ENCODE data around the gene ZNF354C.

The ZNF354C gene

DNA sequence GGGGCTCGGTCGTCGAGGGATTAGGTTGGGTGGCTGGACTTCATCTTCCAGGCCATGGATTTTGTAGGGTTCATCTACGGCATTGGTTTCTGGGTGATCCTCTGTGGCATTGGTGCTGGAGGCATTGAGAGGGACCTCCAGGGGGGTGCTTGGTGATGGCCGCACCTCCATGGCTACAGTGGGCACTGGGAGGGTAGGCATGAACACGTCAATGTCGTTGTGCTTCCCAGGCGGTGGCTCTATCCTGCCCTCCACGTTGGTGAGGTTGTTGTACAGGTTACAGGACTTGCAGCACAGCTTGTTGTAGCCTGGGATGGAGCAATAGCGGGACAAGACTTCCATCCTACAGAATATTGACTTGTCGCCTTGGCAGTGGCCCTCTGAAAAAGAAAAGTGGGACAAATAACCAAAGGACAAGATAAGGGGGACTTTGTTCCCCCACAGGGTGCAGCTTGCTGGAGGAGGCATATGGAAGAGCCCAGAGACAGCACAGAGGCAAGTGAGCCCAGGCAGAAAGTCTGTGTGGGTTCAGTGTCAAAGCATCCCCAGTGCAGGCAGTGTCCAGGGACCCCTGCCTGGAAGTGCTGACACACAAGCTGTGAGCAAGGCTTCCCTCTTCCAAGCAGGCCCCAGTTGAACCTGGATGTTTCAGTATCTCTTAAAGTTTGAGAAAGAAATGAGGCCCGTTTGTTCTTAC, 53.9 kb downstream of the ZNF354C start:
- DNase-seq (ENCODE audit: low read depth in 3 of 3): no peak

DNA sequence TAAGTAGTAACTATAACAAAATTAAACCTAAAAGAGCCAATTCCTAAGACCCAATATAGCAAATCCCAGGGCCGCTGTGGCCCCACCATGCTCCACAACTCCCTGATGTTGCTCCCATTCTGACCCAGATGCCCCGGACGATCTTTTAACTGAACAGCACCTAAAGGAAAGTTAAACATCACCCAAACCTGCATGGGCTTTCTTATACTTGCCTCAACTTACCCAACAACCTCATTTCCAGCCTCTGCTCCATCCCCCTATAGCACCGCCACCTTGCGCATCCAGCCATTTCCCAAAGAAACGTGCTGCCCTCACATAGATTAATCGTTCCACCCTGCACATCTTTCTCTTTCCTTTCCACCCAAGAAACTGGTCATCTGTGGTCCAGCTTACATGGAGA, 54.6 kb downstream of the ZNF354C start:
- no peak for DNase-seq (ENCODE audit: low read depth in 3 of 3)

DNA sequence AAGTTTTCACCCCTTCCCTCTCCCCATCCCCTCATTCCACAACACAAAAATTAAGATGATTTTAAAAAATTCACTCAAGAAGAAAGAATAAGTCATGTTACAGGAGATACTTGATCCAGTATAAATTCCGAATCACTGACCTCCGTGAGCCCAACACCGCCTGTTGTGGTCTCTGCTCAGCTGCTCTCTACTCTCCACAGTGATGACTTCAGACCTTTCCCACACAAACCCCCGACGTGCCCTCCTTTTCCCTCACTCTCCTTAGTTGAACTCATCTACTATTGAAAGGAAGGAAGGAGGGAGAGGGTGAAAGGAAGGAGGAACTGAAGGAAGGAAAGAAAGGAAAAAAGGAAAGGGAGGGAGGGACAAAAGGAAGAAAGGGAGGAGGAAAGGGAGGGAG, 55.1 kb downstream of the ZNF354C start:
- no peak for DNase-seq (ENCODE audit: low read depth in 3 of 3)

DNA sequence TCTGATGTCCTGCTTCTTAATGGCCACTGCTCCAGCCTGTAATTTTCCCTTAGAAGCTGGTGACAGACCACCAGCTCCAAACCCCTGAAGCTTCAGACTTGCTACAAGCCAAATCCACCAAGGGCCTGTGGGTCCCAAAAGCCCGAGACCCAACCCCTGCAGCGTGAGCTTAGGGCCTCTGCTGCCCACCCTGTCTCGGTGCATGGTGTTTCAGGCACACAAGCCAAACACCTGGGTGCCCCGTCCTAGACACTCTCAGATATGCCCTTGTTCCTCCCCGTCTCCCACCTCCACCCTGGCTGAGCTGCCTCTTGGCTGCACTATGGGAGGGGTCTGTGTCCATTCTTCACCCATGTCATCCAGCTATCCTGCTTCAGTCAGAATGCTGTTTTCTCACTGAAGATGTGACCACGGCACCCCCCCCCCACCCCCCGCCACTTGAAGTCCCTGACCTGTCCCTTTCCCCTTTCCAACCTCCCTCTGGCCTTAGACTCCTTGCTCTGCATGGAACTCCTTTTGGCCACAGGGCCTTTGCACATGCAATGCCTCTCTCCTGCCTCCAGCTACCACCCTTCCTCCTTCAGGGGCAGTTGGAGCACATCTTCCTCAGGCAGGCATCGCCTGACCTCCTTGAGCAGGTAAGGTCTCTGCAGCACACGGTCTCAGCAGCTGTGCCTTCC, 55.8 kb downstream of the ZNF354C start:
- no peak for DNase-seq (ENCODE audit: low read depth in 3 of 3)

DNA sequence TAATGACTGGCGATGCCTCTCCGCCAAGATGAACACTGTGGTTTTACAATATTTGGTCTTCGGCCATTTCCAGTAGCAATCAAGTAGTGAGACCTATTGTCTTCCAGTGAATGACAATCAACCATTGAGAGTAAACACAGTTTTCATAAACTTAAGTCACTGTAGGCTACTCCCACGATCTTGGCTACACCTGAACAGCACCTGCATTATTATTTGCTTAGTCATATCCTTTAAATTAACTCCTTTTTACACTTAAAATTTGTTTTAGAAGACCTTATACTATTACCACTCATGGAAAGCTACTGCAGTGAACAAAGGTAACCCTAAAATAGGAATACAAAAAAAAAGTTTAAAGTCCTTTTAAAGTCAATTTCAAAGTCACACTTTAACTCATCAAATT, 58.2 kb downstream of the ZNF354C start:
- no peak for DNase-seq (ENCODE audit: low read depth in 3 of 3)

DNA sequence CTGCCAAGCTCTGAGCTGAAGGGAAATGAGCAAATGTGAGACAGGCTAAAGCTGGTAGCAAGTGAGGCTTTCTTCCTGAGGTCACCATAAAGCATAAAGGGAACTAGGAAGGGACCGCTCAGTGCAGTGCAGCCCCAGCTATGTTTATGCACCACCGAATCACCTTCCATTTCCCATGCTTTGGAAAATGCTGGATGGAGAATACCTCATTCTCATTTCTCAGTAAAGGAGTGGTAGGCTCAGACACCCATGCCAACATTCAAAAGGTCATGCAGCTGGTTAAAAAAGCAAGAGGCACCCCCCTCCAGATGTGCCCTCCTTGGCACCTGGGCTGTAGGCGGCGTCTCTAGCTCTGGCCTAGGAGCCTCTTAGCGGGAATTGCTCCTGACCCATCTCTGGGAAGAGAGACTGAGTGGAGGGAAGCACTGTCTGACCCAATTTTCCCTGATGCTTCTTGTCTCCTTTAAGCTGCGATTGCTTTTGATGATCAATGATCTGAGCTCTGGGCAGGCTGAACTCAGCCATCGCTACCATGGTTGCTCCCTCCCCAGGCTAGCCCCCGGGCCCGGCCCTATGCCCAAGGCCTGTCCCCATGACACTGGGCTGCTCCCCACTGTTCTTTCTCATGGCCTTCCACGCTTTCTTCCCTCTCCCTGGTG, 58.7 kb downstream of the ZNF354C start:
- DNase-seq (ENCODE audit: low read depth in 3 of 3): no peak

DNA sequence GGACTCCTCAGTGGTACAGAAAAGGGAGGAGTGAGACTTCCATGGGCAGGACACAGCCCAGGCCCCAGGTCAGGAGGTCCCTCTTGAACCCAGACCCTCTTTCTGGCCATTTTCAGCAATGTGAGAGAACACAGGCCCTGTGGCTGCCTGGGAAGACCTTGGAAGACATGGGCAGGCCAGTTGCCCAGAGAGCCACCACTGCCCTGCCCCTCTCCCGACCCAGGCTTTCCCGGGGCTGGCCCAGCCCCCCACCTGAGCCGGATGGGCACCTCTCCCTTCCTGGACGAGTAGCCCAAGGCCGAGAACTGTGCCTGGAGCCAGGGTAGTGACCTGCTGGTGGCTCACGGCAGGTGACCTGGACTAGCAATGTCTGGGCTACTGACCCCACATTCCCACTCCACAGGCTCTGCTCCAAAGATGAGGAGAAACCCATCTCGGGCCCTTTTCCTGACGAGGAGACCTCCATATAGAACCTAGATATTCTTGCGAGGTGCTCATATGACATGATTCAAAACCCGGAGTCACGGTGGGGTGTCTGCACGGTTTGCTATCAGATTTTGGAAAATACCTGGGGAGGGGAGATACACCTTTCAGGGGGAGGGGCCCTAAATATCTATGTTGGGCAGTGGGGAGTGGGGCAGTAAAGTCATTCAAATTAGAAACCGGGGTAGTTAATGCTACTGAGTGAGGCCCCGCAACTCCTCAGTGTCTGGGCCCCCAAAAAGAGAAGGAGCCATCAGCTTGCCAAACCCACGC, 59.4 kb downstream of the ZNF354C start:
- DNase-seq (ENCODE audit: low read depth in 3 of 3): no peak

DNA sequence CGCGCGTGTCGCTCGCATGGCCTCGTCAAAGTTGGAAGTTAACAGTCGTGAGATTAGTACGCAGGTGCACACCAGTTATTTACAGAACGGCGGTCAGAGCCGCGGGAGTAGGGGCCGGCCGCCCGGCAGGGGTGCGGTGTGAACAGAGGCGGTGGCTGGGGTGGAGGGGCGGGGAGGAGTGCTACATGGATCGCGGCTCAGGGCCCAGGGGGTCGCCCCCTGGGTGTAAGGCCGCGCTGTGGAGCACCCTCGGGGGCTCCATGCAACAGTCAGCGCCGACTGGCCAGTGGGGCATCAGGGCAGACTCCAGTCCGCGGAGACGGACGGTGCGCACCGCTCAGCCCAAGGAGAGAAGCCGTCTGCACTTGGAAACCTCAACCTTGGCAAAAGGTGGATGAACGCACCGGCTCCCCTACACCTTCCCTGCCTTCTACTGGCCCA, 60.3 kb downstream of the ZNF354C start:
- DNase-seq (ENCODE audit: low read depth in 3 of 3): no peak

DNA sequence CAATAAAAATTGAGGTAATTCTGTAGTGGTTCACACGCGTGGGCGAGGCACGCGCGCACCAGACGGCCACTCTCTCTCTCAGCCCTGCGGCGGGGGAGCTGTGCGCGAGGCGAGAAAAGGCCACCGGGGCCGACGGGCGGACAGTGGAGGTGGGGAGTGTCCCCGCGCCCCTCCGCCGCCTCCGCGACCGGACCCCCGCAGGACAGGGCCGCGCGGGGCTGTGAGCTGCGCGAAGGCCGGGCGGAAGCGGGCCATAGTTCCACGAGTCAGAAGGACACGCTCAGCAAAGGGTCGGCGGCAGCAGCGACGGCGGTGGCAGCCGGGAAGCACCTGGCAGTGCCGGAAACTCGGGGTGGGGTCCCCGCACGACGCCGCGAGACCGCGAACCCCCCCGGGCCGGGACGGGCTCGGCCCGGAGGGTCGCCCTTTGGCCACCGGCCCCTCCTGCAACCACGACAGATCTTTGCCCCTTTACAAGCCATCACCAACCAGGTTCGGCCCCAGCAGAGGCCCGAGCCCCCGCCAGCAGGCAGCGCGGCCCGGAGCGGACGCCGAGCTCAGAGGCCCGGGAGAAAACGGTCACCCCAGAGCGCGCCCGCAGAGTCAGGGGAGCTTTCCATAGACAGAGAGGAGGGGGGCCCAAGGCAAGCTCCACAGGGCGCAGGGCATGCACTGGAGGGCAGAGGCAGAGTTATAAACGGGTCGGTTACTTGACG, 60.9 kb downstream of the ZNF354C start:
- no peak for DNase-seq (ENCODE audit: low read depth in 3 of 3)

DNA sequence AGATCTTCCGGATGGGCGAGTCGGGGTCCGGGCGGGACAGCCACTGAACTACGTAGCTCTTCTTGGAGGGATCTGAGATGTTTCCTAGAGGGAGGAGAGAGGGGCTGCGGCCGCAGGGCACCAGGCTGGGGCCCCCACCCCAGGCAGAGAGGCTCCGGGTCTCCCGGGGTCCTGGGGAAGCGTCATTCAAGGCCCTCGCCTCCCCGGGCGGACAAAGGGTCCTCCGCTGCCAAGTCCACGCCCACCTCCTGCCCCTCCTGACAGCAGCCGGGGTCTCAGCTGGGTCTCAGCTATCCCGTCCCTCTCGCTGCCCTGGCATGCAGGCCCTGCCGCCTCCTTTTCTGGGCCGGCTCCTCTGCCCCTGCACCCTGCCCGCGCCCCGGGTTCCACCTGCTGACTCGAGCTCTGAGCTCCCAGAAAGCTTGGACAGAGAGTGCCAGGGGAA, 61.5 kb downstream of the ZNF354C start:
- no peak for DNase-seq (ENCODE audit: low read depth in 3 of 3)

DNA sequence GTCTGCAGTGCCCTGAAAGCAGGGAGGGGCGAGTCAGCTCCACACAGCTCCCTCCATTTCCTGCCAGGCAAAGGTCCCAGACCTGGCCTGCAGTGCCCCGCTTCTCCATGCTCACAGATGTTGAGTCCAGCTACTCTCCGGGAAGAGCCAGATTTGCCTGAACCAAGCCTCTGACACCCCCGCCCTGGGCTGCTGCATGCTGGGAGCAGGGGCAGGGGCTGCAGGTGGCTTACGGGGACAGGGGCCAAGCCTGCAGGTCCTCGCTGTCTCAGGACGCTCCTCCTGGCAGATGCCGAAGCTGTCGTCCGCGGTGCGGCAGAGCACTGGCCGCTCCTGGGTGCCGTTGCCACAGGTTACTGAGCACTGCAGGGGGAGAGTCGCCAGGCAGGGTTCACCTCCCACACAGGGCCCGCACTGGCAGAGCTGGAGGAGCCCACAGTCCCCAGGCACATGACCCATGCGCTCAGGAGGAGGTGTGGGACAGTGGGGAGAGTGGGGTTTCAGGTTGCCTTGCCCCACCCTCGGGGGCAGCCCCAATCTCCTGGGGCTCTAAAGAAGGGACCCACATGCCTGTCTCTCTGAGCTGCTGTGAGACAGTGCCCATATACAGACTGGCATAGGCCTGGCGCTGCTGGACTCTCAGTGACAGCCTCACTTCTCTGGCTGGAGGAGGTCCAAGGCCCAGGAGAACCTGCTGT, 62.4 kb downstream of the ZNF354C start:
- DNase-seq (ENCODE audit: low read depth in 3 of 3): no peak

DNA sequence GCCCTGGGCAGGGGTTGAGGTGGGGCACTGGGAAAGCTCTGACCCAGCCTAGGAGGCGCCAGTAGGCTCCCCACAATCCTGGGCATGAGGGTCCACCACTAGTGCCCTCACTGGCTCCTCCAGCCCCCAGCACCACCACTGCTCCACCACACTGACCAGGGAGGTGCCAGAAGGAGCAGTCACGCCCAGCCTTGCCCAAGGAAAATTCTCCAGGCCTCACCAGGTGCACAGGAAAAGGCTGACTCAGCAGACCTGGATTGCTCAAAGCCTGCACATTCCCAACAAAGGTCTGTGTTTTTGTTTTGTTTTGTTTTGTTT, 62.9 kb downstream of the ZNF354C start:
- DNase-seq (ENCODE audit: low read depth in 3 of 3): no peak

DNA sequence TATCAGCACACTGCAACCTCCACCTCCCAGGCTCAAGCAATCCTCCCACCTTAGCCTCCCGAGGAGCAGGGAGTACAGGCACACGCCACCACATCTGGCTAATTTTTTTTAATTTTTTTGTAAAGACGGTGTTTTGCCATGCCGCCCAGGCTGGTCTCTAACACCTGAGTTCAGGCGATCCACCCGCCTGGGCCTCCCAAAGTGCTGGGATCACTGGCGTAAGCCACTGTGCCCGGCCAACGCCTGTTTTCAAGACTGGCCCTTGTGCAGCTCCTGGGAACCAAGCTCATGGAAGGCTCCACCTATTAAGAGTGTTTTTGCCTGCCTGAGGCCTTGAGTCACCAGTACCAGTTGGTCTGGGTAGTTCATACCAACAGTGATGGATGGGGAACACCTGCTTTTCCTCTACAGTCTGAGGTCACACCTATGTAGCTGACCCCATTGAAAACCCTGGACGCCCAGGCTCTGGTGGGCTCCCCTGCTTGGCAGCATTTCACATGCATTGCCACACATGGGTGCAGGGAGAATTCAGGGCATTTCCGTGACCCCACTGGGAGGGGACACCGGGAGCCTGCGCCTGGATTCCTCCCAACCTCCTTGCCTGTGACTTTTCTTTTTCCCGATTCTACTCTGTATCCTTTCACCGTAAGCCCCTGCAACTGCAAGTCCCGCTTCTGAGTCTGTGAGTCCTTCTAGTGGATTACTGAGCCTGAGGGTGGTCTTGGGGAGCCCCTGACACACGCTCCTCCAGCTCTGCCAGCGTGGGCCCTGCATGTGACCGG, 63.5 kb downstream of the ZNF354C start:
- DNase-seq (ENCODE audit: low read depth in 3 of 3): no peak

DNA sequence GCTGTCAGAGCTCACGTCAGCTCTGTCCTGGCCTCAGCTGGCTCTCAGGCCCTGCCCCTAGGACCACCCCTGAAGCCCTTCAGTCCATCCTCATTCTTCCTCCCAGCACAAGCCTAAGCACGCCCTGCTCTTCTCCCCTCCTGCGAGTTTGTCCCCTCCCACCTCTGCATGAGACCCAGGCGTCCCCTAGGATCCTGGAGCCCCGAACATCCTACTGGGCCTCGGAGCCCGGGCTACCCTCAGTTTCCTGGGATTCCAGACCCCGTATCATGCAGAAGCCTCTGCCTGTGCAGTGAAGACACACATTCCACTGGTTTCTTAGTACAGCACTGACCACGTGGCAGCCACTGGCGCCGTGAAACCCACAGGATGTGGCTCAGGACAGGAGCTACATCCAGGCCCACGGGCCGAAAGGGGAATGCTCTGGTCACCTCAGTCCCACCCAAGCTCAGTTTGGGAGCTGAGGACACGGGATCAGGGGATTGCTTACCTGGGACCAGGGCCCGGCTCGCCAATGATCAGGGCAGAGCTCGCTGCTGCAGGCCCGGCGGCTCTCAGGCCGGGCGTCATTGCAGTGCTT, 64.2 kb downstream of the ZNF354C start:
- no peak for DNase-seq (ENCODE audit: low read depth in 3 of 3)

DNA sequence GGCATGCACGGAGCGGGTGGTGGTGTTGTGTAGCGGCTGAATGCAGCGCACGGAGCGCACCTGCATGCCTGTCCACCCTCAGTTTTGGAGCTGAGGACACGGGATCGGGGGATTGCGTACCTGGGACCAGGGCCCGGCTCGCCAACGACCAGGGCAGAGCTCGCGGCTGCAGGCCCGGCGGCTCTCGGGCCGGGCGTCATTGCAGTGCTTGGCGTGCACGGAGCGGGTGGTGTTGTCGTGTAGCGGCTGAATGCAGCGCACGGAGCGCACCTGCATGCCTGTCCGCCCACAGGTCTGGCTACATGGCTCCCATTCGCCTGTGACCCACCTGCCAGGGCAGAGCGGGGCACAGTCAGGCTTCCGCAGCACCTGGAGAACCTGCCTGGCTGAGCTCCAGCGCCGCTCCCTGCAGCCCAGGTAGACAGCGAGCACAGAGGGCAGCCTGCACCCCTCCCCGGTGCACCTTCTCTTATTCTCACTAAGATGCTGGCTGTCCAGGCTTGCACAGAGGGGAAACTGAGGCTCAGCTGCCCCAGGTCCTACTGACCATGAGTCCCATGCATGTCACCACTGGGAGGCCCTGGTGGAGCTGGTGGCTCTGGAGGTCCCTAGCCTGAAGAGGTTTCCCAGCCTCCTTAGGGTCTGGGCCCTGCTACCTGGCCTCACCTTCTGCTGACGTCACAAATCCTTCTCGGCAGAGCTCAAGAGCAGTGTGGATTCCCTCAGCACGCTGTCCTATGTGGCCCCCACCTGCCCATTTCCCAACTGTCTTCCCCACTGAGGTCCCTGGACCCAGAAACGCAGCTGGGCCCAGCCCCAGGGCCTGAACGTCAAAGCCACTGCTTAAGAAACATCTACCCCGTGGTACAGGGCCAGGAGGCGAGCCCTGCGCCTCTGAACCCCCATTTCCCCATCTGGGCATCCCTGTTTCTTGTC, 64.9 kb downstream of the ZNF354C start:
- DNase-seq (ENCODE audit: low read depth in 3 of 3): no peak

DNA sequence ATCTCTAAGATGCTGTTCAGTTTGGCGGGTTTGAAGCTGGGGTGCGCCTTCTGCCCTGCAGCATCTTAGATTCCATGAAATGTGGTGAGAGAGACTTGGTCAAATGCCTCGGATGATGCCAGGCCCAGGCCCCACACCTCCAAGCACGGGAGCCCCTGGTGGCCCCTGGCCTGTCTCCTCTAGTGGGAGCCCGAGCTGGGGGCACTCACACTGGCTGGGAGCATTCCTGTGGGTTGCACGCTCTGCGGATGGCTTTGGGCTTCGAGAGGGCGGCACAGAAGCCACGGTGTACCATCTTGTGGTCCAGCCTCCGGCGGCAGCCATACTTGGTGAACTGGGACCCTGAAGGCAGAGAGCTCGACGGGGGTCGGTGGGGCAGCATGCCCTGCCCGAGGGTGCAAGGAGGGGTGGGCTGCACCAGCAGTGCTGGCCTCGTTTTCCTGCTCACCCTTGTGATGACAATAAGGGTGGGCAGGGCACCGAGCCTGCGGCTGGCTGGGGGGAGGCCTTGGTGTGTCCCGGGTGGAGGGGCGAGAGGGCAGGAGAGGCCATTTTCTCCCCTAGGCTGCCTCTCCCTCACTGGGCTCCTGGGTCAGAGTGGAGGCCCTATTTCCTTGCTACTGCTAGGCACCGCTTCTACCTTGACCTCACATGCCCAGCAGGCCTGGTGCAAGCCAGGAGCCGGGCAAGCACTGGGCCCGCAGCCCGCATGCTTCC, 65.8 kb downstream of the ZNF354C start:
- no peak for DNase-seq (ENCODE audit: low read depth in 3 of 3)

DNA sequence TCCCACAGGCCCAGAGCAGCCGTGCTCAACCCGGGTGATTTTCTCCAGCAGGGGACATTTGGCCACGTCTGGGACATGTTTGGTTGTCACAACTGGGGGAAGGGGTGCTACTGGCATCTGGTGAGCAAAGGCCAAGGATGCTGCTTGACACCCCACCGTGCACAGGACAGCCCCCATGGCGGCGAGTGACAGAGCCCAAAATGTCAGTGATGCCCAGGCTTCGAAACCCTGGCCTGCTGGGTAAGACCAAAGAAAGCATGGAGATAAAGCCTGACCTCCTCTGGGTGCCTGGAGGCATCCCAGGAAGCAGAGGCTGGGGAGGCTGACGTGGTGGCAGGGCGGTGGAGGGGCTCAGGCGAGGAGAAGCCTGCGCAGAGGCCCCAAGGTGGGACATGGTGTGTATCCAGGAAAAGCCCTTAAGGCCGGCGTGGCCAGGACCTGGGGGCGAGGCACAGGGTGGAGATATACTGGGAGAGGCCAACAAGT, 66.4 kb downstream of the ZNF354C start:
- DNase-seq (ENCODE audit: low read depth in 3 of 3): no peak

Data from stimulated activated CD4-positive, alpha-beta T cell treated with anti-CD3 and anti-CD28 coated beads, TNF-alpha, amount 100 ng/mL, for 24 hours (primary cell).